ENCODE measurements around the gene MRPL34.
A peak's percentile ranks its signal among the peaks of the same experiment; 100 is the strongest.
"Not testable (repeated sequence)": the region's sequence is repeated elsewhere in the genome, so short reads cannot be mapped to it uniquely, and the experiment has no call there.

The MRPL34 gene

GRCh38 chr19:17305517-17306284 is at the start of gene MRPL34:
MRPL34 (plus strand) TSS chr19:17305872; CDS start chr19:17305893, 21 bp downstream.
- peak; percentile 82 to 96 for DNase-seq

GRCh38 chr19:17256130-17256529 is 49.5 kb upstream of the MRPL34 start:
- DNase-seq = no peak

GRCh38 chr19:17259118-17259780 is 46.4 kb upstream of the MRPL34 start:
- DNase-seq = no peak

- no peak for DNase-seq
Measured at GRCh38 chr19:17259934-17260333, 45.7 kb upstream of the MRPL34 start.

GRCh38 chr19:17260842-17261325 is 44.8 kb upstream of the MRPL34 start:
- no peak for DNase-seq

DNA sequence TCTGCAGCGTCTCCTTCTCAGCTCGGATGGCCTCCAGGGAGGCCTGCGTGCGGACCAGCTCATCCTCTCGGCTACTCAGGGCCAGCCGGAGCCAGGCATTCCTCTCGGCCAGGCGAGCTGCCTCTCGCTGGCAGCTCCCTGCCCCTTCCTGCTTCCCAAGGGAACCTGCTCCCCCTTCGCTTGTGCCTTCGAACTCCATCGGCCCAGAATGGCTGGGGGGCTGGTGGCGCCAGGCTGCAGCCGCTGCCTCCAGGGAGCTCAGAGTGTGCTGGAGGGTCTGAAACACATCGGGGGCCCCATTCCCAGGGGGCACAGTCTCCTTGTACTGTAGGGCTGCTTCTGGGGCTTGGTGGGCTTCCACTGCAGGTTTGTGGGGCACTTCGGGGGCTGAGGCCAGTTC is 43.1 kb upstream of the MRPL34 start:
- no peak for DNase-seq

DNA sequence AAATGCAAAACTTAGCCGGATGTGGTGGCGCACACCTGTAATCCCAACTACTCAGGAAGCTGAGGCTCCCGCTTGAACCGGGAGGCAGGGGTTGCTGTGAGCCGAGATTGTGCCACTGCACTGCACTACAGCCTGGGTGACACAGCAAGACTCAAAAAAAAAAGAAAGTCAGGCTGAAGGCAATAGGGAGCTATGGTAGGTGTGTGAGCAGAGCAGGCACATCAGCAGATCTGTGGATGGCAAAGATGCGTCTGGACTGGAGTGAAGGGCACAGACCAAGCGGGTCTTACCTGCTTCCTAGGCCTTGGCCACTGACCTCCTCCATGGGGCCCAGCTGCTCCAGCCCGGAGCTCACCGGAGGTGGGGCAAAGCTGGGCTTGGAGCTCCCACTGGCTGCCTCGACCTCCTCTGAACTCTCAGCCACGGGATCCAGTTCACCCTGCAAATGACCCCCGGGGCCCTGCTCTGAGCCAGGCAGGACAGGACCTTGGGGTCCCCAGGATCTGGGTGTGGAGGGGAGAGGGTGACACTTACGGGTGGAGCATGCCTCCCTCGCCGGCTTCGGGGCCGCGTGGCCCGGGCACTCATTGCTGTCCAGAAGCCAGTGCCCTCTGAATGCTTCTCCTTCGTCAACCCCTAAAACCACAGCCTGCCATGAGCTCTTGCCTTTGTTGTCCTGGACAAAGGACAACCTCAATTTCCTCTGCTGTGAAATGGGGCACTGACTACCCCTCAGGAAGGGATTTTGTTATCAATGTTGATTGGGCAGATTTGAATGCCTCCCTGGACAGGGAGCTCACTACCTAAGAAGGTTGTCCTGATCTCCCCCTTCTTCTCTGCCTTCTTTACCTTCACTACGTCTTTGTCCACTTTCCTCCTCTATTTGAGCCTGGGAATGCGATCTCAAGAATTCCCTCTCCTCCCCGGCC is 41.7 kb upstream of the MRPL34 start:
- no peak for DNase-seq

- DNase-seq = no peak
Measured at GRCh38 chr19:17264641-17264979, 41.1 kb upstream of the MRPL34 start, which contains the start of gene USHBP1. USHBP1 (minus strand) TSS chr19:17264745; CDS start chr19:17264299, 446 bp downstream.

- DNase-seq = no peak
Measured at GRCh38 chr19:17266026-17266425, 39.6 kb upstream of the MRPL34 start.

DNA sequence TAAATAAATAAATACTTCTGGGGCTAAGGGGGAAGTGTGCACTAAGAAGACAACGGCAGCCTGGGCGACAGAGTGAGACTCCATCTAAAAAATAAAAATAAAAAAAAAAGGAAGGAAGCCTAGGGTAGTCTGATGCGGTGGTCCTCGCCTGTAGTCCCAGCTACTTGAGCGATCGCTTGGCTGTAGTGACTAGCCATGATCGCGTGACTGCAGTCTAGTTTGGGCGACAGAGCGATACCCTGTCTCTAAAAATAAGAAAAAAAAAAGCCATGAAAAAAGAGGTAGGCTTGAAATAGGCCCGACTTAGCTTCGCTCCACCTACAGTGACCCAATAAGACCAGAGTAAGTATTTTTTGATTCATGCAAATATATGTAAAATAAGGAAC is 39.1 kb upstream of the MRPL34 start:
- DNase-seq = no peak

- peak; percentile 96 to 99 for DNase-seq
Measured at GRCh38 chr19:17266975-17267788, 38.5 kb upstream of the MRPL34 start, which contains the start of gene BABAM1. BABAM1 (plus strand) TSS chr19:17267443; CDS start chr19:17268807, 1,364 bp downstream.

GRCh38 chr19:17268754-17269153 is 36.9 kb upstream of the MRPL34 start:
- no peak for DNase-seq

GRCh38 chr19:17274892-17275291 is 30.8 kb upstream of the MRPL34 start:
- not testable (repeated sequence) for DNase-seq

DNA sequence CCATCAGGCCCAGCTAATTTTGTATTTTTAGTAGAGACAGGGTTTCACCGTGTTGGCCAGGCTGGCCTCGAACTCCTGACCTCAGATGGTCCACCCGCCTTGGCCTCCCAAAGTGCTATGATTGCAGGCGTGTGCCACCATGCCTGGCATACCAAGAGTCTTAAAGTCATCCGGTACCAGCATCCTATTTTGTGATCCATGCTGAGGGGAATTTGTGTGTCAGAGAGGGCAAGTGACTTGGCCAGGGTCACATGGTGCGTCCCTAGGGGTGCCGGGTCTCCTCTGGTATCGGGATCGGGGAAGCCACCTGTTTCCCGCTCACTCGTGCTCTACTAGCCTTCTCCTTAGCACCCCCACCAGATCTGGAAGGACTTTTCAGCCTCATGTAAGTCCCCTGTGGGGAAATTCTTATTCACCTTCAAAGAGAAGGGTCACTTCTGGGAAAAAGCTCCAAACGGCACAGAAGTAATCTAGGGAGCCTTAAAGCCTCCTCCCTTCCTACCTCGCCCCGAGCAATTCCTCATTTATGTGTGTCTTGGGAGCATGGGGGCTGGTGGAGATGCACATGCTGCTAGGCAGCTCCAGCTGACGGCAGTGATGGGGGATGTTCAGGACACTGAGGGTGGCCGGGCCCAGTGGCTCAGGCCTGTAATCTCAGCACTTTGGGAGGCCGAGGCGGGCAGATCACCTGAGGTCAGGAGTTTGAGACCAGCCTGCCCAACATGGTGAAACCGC is 30.1 kb upstream of the MRPL34 start:
- DNase-seq = no peak

GRCh38 chr19:17279436-17279835 is 26.2 kb upstream of the MRPL34 start:
- DNase-seq = no peak

DNA sequence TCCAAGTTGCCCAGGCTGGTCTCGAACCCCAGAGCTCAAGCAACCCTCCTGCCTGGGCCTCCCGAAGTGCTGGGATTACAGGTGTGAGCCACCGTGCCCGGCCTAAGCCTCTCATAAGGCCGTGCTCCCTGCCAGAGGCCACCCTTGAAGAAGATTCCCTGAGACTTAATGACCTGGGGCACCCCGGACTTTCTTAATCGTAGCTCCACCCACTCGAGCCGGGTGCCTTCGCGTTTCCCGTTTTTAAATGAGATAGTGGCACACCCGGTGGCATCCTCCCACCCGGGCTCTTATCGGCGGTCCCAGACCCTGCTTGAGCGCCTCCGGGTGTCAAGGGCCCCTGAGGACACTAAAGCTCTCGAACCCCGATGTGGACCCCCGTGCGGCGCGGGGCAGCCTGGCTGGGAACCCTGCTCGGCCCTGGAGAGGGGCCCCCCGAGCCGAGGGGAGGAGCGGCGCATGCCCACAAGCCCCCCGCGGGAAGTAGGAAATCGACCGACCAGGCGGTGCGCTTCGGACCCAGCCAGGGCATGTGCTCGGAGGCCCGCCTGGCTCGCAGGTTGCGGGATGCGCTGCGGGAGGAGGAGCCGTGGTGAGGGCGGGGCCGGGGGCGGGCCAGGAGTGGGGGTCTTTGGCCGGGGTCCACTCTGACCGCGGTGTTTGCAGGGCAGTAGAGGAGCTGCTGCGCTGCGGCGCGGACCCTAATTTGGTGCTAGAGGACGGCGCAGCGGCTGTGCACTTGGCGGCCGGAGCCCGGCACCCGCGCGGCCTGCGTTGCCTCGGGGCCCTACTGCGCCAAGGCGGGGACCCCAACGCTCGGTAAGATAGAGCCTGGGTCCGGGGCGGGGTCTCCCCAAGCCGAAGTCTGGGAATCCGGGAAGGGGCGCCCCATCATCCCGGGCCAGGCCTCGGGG is 24.0 kb upstream of the MRPL34 start, which contains the start of gene ANKLE1:
Gene ANKLE1 (plus strand): TSS at position 511 of the 914 bp plus-strand sequence. CDS start 20 bp downstream, at position 531.
- DNase-seq = no peak

DNA sequence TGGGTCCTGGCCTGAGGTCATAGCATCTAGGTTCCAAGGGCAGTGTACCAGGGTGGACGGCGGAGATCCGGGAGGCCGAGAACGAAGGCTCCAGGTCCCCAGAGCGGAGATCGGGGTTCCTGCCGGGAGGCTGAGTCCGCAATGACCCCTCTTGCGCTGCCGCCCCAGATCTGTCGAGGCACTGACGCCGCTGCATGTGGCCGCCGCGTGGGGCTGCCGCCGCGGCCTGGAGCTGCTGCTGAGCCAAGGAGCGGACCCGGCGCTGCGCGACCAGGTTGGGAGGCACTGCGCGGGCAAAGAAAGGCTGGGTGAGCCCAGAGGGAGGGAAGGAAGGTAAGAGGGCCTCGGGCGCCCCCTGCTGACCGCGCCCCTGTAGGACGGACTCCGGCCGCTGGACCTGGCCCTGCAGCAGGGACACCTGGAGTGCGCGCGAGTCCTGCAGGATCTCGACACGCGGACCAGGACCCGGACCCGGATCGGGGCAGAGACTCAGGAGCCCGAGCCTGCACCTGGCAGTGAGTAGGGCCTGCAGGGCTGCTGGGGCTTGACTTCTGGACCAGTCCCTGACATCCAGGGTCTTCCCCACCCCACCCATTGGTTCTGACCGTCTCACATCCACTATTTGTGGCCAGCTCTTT is 23.1 kb upstream of the MRPL34 start:
- DNase-seq = peak in 1 of 2 experiments; percentile 34

DNA sequence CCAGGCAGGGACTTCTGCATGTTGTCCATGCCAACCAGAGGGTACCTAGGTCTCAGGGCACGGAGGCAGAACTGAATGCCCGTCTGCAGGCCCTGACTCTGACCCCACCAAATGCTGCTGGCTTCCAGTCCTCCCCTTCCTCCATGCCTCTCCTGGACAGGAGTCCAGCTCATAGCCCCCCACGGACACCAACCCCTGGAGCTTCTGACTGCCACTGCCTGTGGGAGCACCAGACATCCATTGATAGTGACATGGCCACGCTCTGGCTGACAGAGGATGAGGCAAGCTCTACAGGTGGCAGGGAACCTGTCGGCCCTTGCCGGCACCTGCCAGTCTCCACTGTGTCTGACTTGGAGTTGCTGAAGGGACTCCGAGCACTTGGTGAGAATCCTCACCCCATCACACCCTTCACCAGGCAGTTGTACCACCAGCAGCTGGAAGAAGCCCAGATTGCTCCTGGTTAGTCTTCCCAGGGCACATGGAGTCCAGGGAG is 22.1 kb upstream of the MRPL34 start:
- no peak for DNase-seq

DNA sequence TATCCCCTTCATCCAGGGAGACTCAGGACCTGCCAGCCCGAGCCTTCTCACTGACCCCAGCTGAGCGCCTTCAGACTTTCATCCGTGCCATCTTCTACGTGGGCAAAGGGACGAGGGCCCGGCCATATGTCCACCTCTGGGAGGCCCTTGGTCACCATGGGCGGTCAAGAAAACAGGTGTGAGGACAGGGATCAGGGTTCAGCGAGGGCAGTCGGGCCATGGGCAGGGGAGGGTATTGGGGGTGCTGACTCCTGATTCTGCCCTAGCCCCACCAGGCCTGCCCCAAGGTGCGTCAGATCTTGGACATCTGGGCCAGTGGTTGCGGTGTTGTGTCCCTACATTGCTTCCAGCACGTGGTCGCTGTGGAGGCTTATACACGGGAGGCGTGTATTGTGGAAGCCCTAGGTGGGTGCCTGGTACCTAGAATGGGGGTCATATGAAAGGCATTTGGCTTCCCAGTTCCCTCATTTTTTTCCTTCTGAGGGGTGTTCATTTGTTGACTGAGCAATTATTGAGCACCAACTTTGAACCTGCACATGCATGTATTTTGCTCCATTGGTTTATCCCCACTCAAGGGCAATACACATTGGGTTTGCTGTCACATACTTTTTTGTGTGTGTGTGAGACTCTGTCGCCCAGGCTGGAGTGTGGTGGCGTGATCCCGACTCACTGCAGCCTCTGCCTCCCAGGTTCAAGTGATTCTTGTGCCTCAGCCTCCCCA is 20.1 kb upstream of the MRPL34 start:
- DNase-seq = no peak

All from cerebellar nuclear complex (tissue), 1 donor.